OCI-LY1 (cell line): ENCODE measurements around the gene CNTNAP2.

Experiments
- EZH2 ChIP-seq: fragments of 200-600 bp; sonication (generic), shearing (Covaris generic); IDR thresholded peaks from 2 replicates; pipeline ENCODE4 v1.8.0; 2017; ENCODE audit warnings: borderline replicate concordance, mixed run types, mild to moderate bottlenecking, antibody characterized with exemption, low read length, moderate library complexity, mixed read lengths
- TF ChIP-seq, protein P1 (sequence below): fragments of 200-600 bp; sonication (generic), shearing (Covaris generic); IDR thresholded peaks from 2 replicates; pipeline ENCODE4 v1.5.1; 2017; ENCODE audit warnings: mild to moderate bottlenecking, antibody characterized with exemption, low read length, moderate library complexity, mixed read lengths

DNA sequence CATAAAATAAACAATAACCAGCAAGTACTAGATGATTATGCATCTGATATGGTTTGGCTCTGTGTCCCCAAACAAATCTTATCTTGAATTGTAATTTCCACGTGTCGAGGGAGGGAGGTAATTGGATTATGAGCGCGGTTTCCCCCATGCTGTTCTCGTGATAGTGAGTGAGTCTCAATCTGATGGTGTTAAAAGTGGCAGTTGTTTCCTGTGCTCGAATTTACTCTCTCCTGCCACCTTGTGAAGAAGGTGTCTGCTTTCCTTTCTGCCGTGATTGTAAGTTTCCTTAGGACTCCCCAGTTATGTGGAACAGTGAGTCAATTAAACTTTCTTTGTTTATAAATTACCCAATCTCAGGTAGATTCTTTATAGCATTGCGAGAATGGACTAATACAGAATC is 15.1 kb downstream of the CNTNAP2 start:
- TF ChIP-seq, protein P1, sequence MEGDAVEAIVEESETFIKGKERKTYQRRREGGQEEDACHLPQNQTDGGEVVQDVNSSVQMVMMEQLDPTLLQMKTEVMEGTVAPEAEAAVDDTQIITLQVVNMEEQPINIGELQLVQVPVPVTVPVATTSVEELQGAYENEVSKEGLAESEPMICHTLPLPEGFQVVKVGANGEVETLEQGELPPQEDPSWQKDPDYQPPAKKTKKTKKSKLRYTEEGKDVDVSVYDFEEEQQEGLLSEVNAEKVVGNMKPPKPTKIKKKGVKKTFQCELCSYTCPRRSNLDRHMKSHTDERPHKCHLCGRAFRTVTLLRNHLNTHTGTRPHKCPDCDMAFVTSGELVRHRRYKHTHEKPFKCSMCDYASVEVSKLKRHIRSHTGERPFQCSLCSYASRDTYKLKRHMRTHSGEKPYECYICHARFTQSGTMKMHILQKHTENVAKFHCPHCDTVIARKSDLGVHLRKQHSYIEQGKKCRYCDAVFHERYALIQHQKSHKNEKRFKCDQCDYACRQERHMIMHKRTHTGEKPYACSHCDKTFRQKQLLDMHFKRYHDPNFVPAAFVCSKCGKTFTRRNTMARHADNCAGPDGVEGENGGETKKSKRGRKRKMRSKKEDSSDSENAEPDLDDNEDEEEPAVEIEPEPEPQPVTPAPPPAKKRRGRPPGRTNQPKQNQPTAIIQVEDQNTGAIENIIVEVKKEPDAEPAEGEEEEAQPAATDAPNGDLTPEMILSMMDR: no peak
- TF ChIP-seq EZH2: no peak
